HCT116 (cell line): ENCODE measurements around the gene DPYSL4. TPM values are rescaled to one million over a fixed set of nuclear protein-coding genes. Genes with fewer than 3 reads are reported as not detected.

ENCODE experiments used
- ATAC-seq: fragments of 200-7000 bp; cut with Tn5 transposase; 2 replicates; pipeline ENCODE4 v1.9.1; 2020; ENCODE audit warnings: mild to moderate bottlenecking, moderate library complexity
- BruUV-seq: library from RNA; stranded (reverse); fragments of 400-500 nt; replicated peaks from 2 replicates; lab custom pipeline; 2021; lab: Mats Ljungman, UMichigan
- CTCF ChIA-PET: fragments of 300-600 bp; sonication (Branson Sonifier 250); formaldehyde crosslinking; loops from one replicate; lab custom pipeline; 2021; ENCODE audit warnings: antibody characterized with exemption; lab: Charles Lee
- POLR2A ChIA-PET: fragments of 300-600, 350-600 bp; sonication (Branson Sonifier 250); formaldehyde crosslinking; loops from one replicate; lab custom pipeline; 2021; ENCODE audit warnings: antibody characterized with exemption; lab: Charles Lee
- RAD21 ChIA-PET, 2 experiments: fragments of 300-600 bp; sonication (Branson Sonifier 250); formaldehyde crosslinking; loops; one replicate each; lab custom pipeline; 2023; ENCODE audit warnings: low total read pairs in 2 of 2; ENCODE audit not compliant: uncharacterized antibody in 2 of 2, unreplicated experiment in 2 of 2, low non-redundant PET in 1 of 2; lab: Charles Lee
- DNase-seq: peaks from one replicate; pipeline ENCODE4 v3.0.0-alpha.2; 2010; ENCODE audit warnings: low read depth, low spot score
- H2AFZ ChIP-seq: fragments of 200-600 bp; shearing (Covaris generic), sonication (generic); 2 replicates; pipeline ENCODE4 v1.6.1; 2017; ENCODE audit warnings: low read depth, mixed run types, mixed read lengths, antibody characterized with exemption, low read length; ENCODE audit not compliant: poor library complexity, severe bottlenecking
- H3K27ac ChIP-seq: 2 replicates; pipeline ENCODE4 v1.5.1; 2012; ENCODE audit warnings: low read depth, low read length
- H3K27me3 ChIP-seq: fragments of 200-600 bp; sonication (generic); 2 replicates; pipeline ENCODE4 v1.6.1; 2016; ENCODE audit warnings: mixed run types, low read length, mixed read lengths; ENCODE audit not compliant: insufficient read depth
- H3K36me3 ChIP-seq, 2 experiments: fragments of 200-500 bp in 1 of 2; fragments of 200-600 bp in 1 of 2; sonication (Bioruptor generic) in 1 of 2; sonication (generic) in 1 of 2; 2 replicates each; pipeline versions ENCODE4 v1.5.1 to v1.6.1; 2014 to 2016; ENCODE audit warnings: low read length in 2 of 2, inconsistent platforms in 1 of 2, mixed read lengths in 1 of 2, mixed run types in 1 of 2; ENCODE audit not compliant: insufficient read depth in 2 of 2, control insufficient read depth in 1 of 2
- H3K4me1 ChIP-seq, 2 experiments: fragments of 200-600 bp in 1 of 2; sonication (generic) in 1 of 2; 2 replicates each; pipeline versions ENCODE4 v1.5.1 to v1.6.1; 2012 to 2017; ENCODE audit warnings: low read length in 2 of 2, inconsistent platforms in 1 of 2, mild to moderate bottlenecking in 1 of 2, mixed read lengths in 1 of 2, mixed run types in 1 of 2, moderate library complexity in 1 of 2; ENCODE audit not compliant: insufficient read depth in 2 of 2, control insufficient read depth in 1 of 2
- H3K4me2 ChIP-seq: fragments of 200-600 bp; sonication (generic); 2 replicates; pipeline ENCODE4 v1.6.1; 2017; ENCODE audit warnings: mixed run types, low read length, mixed read lengths
- H3K4me3 ChIP-seq, 2 experiments: fragments of 200-600 bp in 1 of 2; sonication (generic) in 1 of 2; replicated peaks in 1 of 2; 2 replicates each; pipeline ENCODE4 v1.5.1; 2011 to 2016; ENCODE audit warnings: low read length in 2 of 2, control low read depth in 1 of 2, low read depth in 1 of 2, mild to moderate bottlenecking in 1 of 2, mixed read lengths in 1 of 2, mixed run types in 1 of 2
- H3K79me2 ChIP-seq: fragments of 200-600 bp; sonication (generic); 2 replicates; pipeline ENCODE4 v1.6.1; 2017; ENCODE audit warnings: mild to moderate bottlenecking, mixed run types, low read length, moderate library complexity, mixed read lengths; ENCODE audit not compliant: insufficient read depth
- H3K9ac ChIP-seq: fragments of 200-600 bp; sonication (generic); 2 replicates; pipeline ENCODE4 v1.6.1; 2016; ENCODE audit warnings: low read length, mixed read lengths
- H3K9me2 ChIP-seq: fragments of 200-600 bp; sonication (generic), shearing (Covaris generic); 2 replicates; pipeline ENCODE4 v1.6.1; 2017; ENCODE audit warnings: mixed run types, mild to moderate bottlenecking, moderate library complexity; ENCODE audit not compliant: insufficient read depth
- H3K9me3 ChIP-seq, 2 experiments: fragments of 200-500 bp in 1 of 2; fragments of 200-600 bp in 1 of 2; sonication (Bioruptor generic) in 1 of 2; sonication (generic) in 1 of 2; 2 replicates each; pipeline ENCODE4 v1.6.1; 2014 to 2017; ENCODE audit warnings: low read length in 2 of 2, mixed read lengths in 2 of 2, inconsistent platforms in 1 of 2, low read depth in 1 of 2, mild to moderate bottlenecking in 1 of 2, mixed run types in 1 of 2, moderate library complexity in 1 of 2; ENCODE audit not compliant: control insufficient read depth in 1 of 2, insufficient read depth in 1 of 2
- H4K20me1 ChIP-seq: fragments of 200-600 bp; sonication (generic), shearing (Covaris generic); 2 replicates; pipeline ENCODE4 v1.6.1; 2017; ENCODE audit warnings: mixed run types, mild to moderate bottlenecking, moderate library complexity; ENCODE audit not compliant: insufficient read depth
- CEBPB ChIP-seq: IDR thresholded peaks from 2 replicates; pipeline ENCODE4 v1.6.1; 2012; ENCODE audit warnings: low read depth
- EGR1 ChIP-seq: IDR thresholded peaks from 2 replicates; pipeline ENCODE4 v1.6.1; 2012; ENCODE audit warnings: low read depth
- ELF1 ChIP-seq: IDR thresholded peaks from 2 replicates; pipeline ENCODE4 v1.6.1; 2012; ENCODE audit warnings: low read depth, borderline replicate concordance
- FOSL1 ChIP-seq: IDR thresholded peaks from 2 replicates; pipeline ENCODE4 v1.6.1; 2012; ENCODE audit warnings: low read depth
- JUND ChIP-seq: IDR thresholded peaks from 2 replicates; pipeline ENCODE4 v1.6.1; 2012
- POLR2AphosphoS5 ChIP-seq: IDR thresholded peaks from 2 replicates; pipeline ENCODE4 v1.6.1; 2011; ENCODE audit warnings: mild to moderate bottlenecking, low read depth, low read length, moderate library complexity
- TCF7L2 ChIP-seq: IDR thresholded peaks from 2 replicates; pipeline ENCODE4 v1.7.0; 2011; ENCODE audit warnings: borderline replicate concordance, inconsistent platforms; ENCODE audit not compliant: insufficient read depth, insufficient read length; ENCODE audit errors: extremely low read depth
- YY1 ChIP-seq: IDR thresholded peaks from 2 replicates; pipeline ENCODE4 v1.6.1; 2011; ENCODE audit warnings: low read length, low read depth, moderate library complexity, mild to moderate bottlenecking; ENCODE audit not compliant: insufficient replicate concordance; ENCODE audit errors: extremely low read depth
- intact Hi-C: fragments of 100-400 bp; cut with micrococcal nuclease; formaldehyde crosslinking; loops from 2 replicates; pipeline ENCODE4 v1.10.0; 2022
- total RNA-seq: library from RNA; stranded (reverse); gene quantifications from one replicate; pipeline ENCODE4 v1.2.1, GENCODE V29; 2021; ENCODE audit not compliant: unreplicated experiment
- TF ChIP-seq, protein P1 (sequence below): IDR thresholded peaks from 2 replicates; pipeline ENCODE4 v1.6.1; 2011; ENCODE audit warnings: mild to moderate bottlenecking, low read length, moderate library complexity; ENCODE audit not compliant: insufficient replicate concordance; ENCODE audit errors: extremely low read depth
- TF ChIP-seq, protein P2 (sequence below), 3 experiments: fragments of 200-600 bp in 1 of 3; sonication (generic) in 1 of 3; IDR thresholded peaks in 2 of 3; conservative IDR thresholded peaks in 1 of 3; 2 replicates each; pipeline ENCODE4 v1.5.1; 2012 to 2017; ENCODE audit warnings: low read depth in 2 of 3, low read length in 2 of 3, antibody characterized with exemption in 1 of 3, borderline replicate concordance in 1 of 3, control low read depth in 1 of 3, mild to moderate bottlenecking in 1 of 3, mixed read lengths in 1 of 3, mixed run types in 1 of 3, moderate library complexity in 1 of 3; ENCODE audit not compliant: insufficient read depth in 1 of 3
- TF ChIP-seq, protein P3 (sequence below): IDR thresholded peaks from 2 replicates; pipeline ENCODE4 v1.6.1; 2012

Gene DPYSL4
- total RNA-seq, 1 experiment from 2014 or later, result 5.4 TPM

DNA sequence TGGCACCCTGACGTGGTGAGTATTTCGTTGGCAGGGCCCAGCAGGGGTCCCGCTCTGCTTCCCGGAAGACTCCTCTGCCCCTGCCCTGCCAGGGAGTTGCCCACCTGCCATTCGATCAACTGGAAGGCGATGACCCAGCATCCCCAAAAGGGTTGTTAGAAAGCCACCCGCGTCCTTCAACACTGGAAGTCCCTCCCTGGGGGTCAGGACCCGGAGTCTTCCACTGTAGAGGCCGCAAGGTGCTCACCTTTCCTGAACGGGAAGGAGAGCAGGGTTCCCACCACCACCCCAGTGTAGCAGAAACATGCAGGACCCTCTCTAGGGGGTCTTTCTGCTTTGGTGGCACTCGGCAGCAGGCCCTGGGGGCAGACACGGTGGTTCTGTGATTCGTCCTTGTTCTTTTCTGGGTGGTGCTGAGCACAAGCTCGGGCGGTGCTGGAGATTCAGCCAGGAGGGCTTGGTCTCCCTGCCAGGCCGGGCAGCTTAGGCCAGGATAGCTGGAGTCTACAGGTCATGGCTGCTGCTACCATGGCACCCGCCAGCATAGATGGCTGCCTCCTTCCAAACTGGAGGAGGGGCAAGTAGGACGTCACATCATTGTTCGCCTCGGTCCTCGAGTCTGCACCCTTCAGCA is 19.6 kb upstream of the DPYSL4 start (continued):
- no peak for TF ChIP-seq YY1

DNA sequence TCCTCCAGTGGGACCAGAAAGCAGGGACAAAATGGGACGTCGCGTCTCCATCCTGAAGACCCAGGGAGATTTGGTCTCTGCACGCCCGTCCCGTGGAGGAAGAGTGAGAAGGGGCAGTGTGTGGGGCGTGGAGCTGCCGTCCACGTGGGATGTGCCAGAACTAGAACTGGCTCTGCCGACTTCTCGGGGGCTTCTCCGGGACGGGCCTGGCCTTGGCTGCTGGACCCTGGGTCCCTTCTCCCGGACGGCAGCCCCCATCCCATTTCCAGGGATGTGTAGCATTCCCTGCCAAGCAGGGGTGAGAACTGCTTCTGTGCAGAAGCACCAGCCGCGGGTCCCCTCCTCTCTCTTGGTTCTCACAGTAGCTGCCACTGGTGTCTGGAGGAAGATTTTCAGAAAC is 18.8 kb upstream of the DPYSL4 start:
- no peak for TF ChIP-seq FOSL1
- Histone ChIP-seq H3K4me3 (no peak overlapping the region), H3K27ac (no peak overlapping the region), H4K20me1 (no peaks in the 10 kb centered on the region), H3K27me3 (no peaks in the 10 kb centered on the region), H3K9ac (no peak overlapping the region), H3K4me1 (peaks cover 14 to 29% of the 10 kb centered on the region in 2 experiments; a peak in 3 of 4 replicates), H3K36me3 (no peaks in the 10 kb centered on the region), H3K79me2 (no peaks in the 10 kb centered on the region), H3K9me3 (no peaks in the 10 kb centered on the region), H2AFZ (no peak overlapping the region), H3K9me2 (no peaks in the 10 kb centered on the region), H3K4me2 (no peak overlapping the region)
- intact Hi-C loops, result no loop called here
- CTCF ChIA-PET, result no interaction called here
- no TSS peak for BruUV-seq
- DNase-seq (no peak), ATAC-seq (no peak)
- POLR2A ChIA-PET, result no interaction called here
- RAD21 ChIA-PET, result no interaction called here

DNA sequence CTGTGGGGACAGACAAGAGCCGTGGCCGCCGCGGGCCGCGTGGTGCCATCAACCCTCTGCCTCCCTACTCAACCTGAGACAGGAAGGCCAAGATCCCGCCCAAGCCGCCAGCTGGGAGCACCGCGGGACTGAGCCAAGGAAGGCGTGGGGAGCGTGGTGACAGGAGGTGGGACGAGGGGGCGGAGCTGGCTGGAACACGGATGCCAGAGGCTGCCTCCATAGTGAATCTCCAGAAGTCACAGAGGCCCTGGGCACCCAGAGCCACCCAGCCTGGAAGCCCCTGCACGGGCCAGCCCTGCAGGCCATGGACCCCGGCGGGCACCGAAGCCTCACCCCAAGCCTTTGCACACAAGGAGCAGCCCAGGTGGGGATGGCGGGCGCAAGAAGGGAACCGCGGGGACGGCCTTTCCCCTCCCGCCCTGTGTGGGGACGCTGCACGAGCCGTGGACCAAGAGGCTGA is 18.1 kb upstream of the DPYSL4 start:
- ATAC-seq, result no peak
- H3K27me3 ChIP-seq, result no peaks in the 10 kb centered on the region
- RAD21 ChIA-PET, result no interaction called here
- TF ChIP-seq POLR2AphosphoS5, result no peak
- no peak for TF ChIP-seq JUND
- TF ChIP-seq, protein P1, sequence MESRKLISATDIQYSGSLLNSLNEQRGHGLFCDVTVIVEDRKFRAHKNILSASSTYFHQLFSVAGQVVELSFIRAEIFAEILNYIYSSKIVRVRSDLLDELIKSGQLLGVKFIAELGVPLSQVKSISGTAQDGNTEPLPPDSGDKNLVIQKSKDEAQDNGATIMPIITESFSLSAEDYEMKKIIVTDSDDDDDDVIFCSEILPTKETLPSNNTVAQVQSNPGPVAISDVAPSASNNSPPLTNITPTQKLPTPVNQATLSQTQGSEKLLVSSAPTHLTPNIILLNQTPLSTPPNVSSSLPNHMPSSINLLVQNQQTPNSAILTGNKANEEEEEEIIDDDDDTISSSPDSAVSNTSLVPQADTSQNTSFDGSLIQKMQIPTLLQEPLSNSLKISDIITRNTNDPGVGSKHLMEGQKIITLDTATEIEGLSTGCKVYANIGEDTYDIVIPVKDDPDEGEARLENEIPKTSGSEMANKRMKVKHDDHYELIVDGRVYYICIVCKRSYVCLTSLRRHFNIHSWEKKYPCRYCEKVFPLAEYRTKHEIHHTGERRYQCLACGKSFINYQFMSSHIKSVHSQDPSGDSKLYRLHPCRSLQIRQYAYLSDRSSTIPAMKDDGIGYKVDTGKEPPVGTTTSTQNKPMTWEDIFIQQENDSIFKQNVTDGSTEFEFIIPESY, result no peak
- no peak for TF ChIP-seq EGR1
- TF ChIP-seq, protein P2, sequence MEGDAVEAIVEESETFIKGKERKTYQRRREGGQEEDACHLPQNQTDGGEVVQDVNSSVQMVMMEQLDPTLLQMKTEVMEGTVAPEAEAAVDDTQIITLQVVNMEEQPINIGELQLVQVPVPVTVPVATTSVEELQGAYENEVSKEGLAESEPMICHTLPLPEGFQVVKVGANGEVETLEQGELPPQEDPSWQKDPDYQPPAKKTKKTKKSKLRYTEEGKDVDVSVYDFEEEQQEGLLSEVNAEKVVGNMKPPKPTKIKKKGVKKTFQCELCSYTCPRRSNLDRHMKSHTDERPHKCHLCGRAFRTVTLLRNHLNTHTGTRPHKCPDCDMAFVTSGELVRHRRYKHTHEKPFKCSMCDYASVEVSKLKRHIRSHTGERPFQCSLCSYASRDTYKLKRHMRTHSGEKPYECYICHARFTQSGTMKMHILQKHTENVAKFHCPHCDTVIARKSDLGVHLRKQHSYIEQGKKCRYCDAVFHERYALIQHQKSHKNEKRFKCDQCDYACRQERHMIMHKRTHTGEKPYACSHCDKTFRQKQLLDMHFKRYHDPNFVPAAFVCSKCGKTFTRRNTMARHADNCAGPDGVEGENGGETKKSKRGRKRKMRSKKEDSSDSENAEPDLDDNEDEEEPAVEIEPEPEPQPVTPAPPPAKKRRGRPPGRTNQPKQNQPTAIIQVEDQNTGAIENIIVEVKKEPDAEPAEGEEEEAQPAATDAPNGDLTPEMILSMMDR (IDR thresholded peaks at IDR 0.05 in 2 of 3, conservative IDR thresholded peaks at IDR 0.05 in 1 of 3; ENCODE audit: borderline replicate concordance in 1 of 3, insufficient read depth in 1 of 3, low read depth in 2 of 3, low read length in 2 of 3), result no peak
- no peak for TF ChIP-seq ELF1
- TF ChIP-seq TCF7L2, result no peak
- TF ChIP-seq CEBPB, result no peak
- TF ChIP-seq, protein P3, sequence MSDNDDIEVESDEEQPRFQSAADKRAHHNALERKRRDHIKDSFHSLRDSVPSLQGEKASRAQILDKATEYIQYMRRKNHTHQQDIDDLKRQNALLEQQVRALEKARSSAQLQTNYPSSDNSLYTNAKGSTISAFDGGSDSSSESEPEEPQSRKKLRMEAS, result no peak
- no peak for TF ChIP-seq YY1

More for the DNA sequence above, 18.1 kb upstream of the DPYSL4 start:
- Histone ChIP-seq H3K4me3 (no peak overlapping the region), H4K20me1 (no peaks in the 10 kb centered on the region), H3K9me2 (no peaks in the 10 kb centered on the region), H3K9me3 (no peaks in the 10 kb centered on the region), H3K27ac (no peak overlapping the region), H3K36me3 (no peaks in the 10 kb centered on the region), H3K4me2 (no peak overlapping the region), H2AFZ (no peak overlapping the region), H3K4me1 (peaks cover 12 to 23% of the 10 kb centered on the region in 2 experiments; a peak in 3 of 4 replicates), H3K9ac (no peak overlapping the region), H3K79me2 (no peaks in the 10 kb centered on the region)
- CTCF ChIA-PET, result no interaction called here
- BruUV-seq, result no TSS peak
- intact Hi-C loops, result no loop called here
- POLR2A ChIA-PET, result no interaction called here
- DNase-seq, result no peak
